K562 (cell line): Measurements from ENCODE around the gene COL23A1. TPM values are rescaled to one million over a fixed set of nuclear protein-coding genes. Genes with fewer than 3 reads are reported as not detected.

ENCODE experiments used
- ATAC-seq: fragments of 200-7000 bp; cut with Tn5 transposase; 3 replicates; pipeline ENCODE4 v1.9.1; 2020; ENCODE audit warnings: moderate library complexity
- BruUV-seq: library from RNA; stranded (reverse); fragments of 400-500 nt; replicated peaks from 2 replicates; lab custom pipeline; 2021; lab: Mats Ljungman, UMichigan
- CTCF ChIA-PET: fragments of 300-600 bp; formaldehyde crosslinking; extraction: SDS; loops from one replicate; lab custom pipeline; 2021; ENCODE audit warnings: low intra/inter-chr PET ratio; lab: Yijun Ruan, JAX
- POLR2A ChIA-PET: fragments of 300-600, 350-650 bp; sonication (Branson Sonifier 250); formaldehyde crosslinking; extraction: SDS; loops from one replicate; lab custom pipeline; 2021; ENCODE audit warnings: antibody characterized with exemption, inconsistent platforms; lab: Yijun Ruan, JAX
- DNase-seq, 4 experiments: peaks; one replicate each; pipeline versions ENCODE4 v3.0.0 to v3.0.0-alpha.2; 2011 to 2018; ENCODE audit warnings: low spot score in 3 of 4, mixed read lengths in 3 of 4; ENCODE audit errors: extremely low read depth in 1 of 4
- FAIRE-seq: peaks from 2 replicates; lab custom pipeline; 2011; peaks lifted over from hg19 to GRCh38; lab: Jason Lieb, UNC
- H2AFZ ChIP-seq: 2 replicates; pipeline ENCODE4 v1.6.0; 2011; ENCODE audit warnings: low read depth, low read length, control low read depth, inconsistent platforms
- H3K27ac ChIP-seq: fragments of 200-600 bp; 3 replicates; pipeline ENCODE4 v1.8.0; 2011; ENCODE audit warnings: low read depth, mild to moderate bottlenecking, control low read depth, inconsistent platforms, low read length, moderate library complexity, mixed read lengths; ENCODE audit errors: extremely low read depth
- H3K27me3 ChIP-seq, 2 experiments: fragments of 300-600 bp in 1 of 2; 2 replicates in 1 of 2; 3 replicates in 1 of 2; pipeline versions ENCODE4 v1.6.0 to v1.8.0; 2011; ENCODE audit warnings: inconsistent platforms in 2 of 2, low read length in 2 of 2, mild to moderate bottlenecking in 1 of 2, mixed read lengths in 1 of 2, moderate library complexity in 1 of 2; ENCODE audit not compliant: control insufficient read depth in 2 of 2, insufficient read depth in 2 of 2
- H3K36me3 ChIP-seq: fragments of 300-600 bp; 3 replicates; pipeline ENCODE4 v1.8.0; 2011; ENCODE audit warnings: mild to moderate bottlenecking, low read length, inconsistent platforms; ENCODE audit not compliant: control insufficient read depth, insufficient read depth
- H3K4me1 ChIP-seq, 2 experiments: fragments of 200-600 bp in 1 of 2; replicated peaks in 1 of 2; 2 replicates in 1 of 2; 3 replicates in 1 of 2; pipeline versions ENCODE4 v1.5.1 to v1.8.0; 2011; ENCODE audit warnings: inconsistent platforms in 2 of 2, low read length in 2 of 2, mild to moderate bottlenecking in 1 of 2, mixed read lengths in 1 of 2, moderate library complexity in 1 of 2; ENCODE audit not compliant: control insufficient read depth in 2 of 2, insufficient read depth in 2 of 2
- H3K4me2 ChIP-seq: 2 replicates; pipeline ENCODE4 v1.6.1; 2011; ENCODE audit warnings: low read length, control low read depth, inconsistent platforms, mixed read lengths; ENCODE audit not compliant: insufficient read depth
- H3K4me3 ChIP-seq: fragments of 200-600 bp; sonication (generic), shearing (Covaris generic); 2 replicates; pipeline ENCODE4 v1.5.1; 2016; ENCODE audit warnings: control low read depth, inconsistent platforms
- H3K79me2 ChIP-seq: fragments of 200-600 bp; 3 replicates; pipeline ENCODE4 v1.8.0; 2011; ENCODE audit warnings: low read length, inconsistent platforms; ENCODE audit not compliant: control insufficient read depth, insufficient read depth
- H3K9ac ChIP-seq, 2 experiments: 2 replicates each; pipeline versions ENCODE4 v1.6.0 to v1.6.1; 2011; ENCODE audit warnings: low read depth in 2 of 2, low read length in 2 of 2, control low read depth in 1 of 2, inconsistent platforms in 1 of 2, mild to moderate bottlenecking in 1 of 2, mixed read lengths in 1 of 2; ENCODE audit not compliant: insufficient read depth in 1 of 2
- H3K9me1 ChIP-seq: one replicate; pipeline ENCODE4 v1.6.0; 2011; ENCODE audit warnings: inconsistent platforms, mild to moderate bottlenecking, low read length, moderate library complexity; ENCODE audit not compliant: control insufficient read depth, insufficient read depth
- H3K9me3 ChIP-seq: replicated peaks from 2 replicates; pipeline ENCODE4 v1.5.1; 2011; ENCODE audit warnings: low read depth, low read length, inconsistent platforms; ENCODE audit not compliant: control insufficient read depth, insufficient read depth
- H4K20me1 ChIP-seq: replicated peaks from 2 replicates; pipeline ENCODE4 v1.6.1; 2011; ENCODE audit warnings: low read length, inconsistent platforms, mixed read lengths; ENCODE audit not compliant: control insufficient read depth, insufficient read depth
- BACH1 ChIP-seq: fragments of 200-800 bp; sonication (Bioruptor generic); IDR thresholded peaks from 2 replicates; pipeline ENCODE4 v1.6.1; 2016; ENCODE audit warnings: missing genetic modification characterization, missing compliant biosample characterization
- CLOCK ChIP-seq: fragments of 250-450 bp; sonication (Bioruptor Pico); IDR thresholded peaks from 2 replicates; pipeline ENCODE4 v1.4.0; 2020; ENCODE audit warnings: mild to moderate bottlenecking, moderate library complexity, borderline replicate concordance
- ESRRA ChIP-seq: fragments of 450-650 bp; IDR thresholded peaks from 2 replicates; pipeline ENCODE4 v1.6.1; 2014; ENCODE audit warnings: low read depth, mild to moderate bottlenecking, moderate library complexity, borderline replicate concordance
- HOXB6 ChIP-seq: fragments of 250-450 bp; sonication (Bioruptor Pico); IDR thresholded peaks from 2 replicates; pipeline ENCODE4 v1.5.1; 2022; ENCODE audit warnings: mild to moderate bottlenecking, borderline replicate concordance
- KDM2B ChIP-seq: fragments of 250-450 bp; sonication (Bioruptor Pico); IDR thresholded peaks from 2 replicates; pipeline ENCODE4 v1.8.0; 2021; ENCODE audit warnings: mild to moderate bottlenecking, moderate library complexity
- ZNF174 ChIP-seq: fragments of 250-450 bp; sonication (Bioruptor Pico); IDR thresholded peaks from 2 replicates; pipeline ENCODE4 v1.4.0; 2020; ENCODE audit warnings: mild to moderate bottlenecking
- ZNF3 ChIP-seq: fragments of 250-450 bp; sonication (Bioruptor Pico); IDR thresholded peaks from 2 replicates; pipeline ENCODE4 v1.5.0; 2021; ENCODE audit warnings: mild to moderate bottlenecking, moderate library complexity
- ZNF76 ChIP-seq: fragments of 250-450 bp; sonication (Bioruptor Pico); IDR thresholded peaks from 2 replicates; pipeline ENCODE4 v1.4.0; 2020; ENCODE audit warnings: mild to moderate bottlenecking, moderate library complexity, borderline replicate concordance
- WGBS: fragments of 100-300 bp; shearing (Covaris generic); methylation state at CpG from one replicate; pipeline ENCODE4 v1.1.6; 2016; ENCODE audit warnings: low coverage, mixed read lengths; ENCODE audit not compliant: insufficient coverage; ENCODE audit errors: missing lambda C conversion rate; 5-methylcytosine and 5-hydroxymethylcytosine counted together
- in situ Hi-C: fragments of 300-500 bp; cut with MboI; formaldehyde crosslinking; loops from 4 replicates; pipeline ENCODE4 v1.15.0; 2018; ENCODE audit warnings: inconsistent platforms, mixed read lengths
- intact Hi-C: fragments of 100-400 bp; cut with micrococcal nuclease; formaldehyde crosslinking; loops from 2 replicates; pipeline ENCODE4 v1.14.2; 2022
- polyA plus RNA-seq, 8 experiments: library from polyadenylated mRNA; depleted of rRNA in 4 of 8; stranded (reverse) in 5 of 8; unstranded in 3 of 8; fragments of >200 nt; fragmentation: Nextera tagmentation in 2 of 8; fragmentation: Illumina TruSeq in 1 of 8; extraction: Ambion mirVana in 2 of 8; extraction: Trizol in 1 of 8; gene quantifications; 2 replicates each; pipeline versions ENCODE4 v1.2.1 to v1.2.3, GENCODE V29; 2011 to 2014; ENCODE audit warnings: inconsistent platforms in 1 of 8, missing spikeins in 1 of 8
- total RNA-seq, 7 experiments: library from RNA; depleted of rRNA in 6 of 7; stranded (reverse); fragments of >200 nt in 6 of 7; fragmentation: Illumina TruSeq in 2 of 7; extraction: Trizol in 2 of 7; gene quantifications; 2 replicates each; pipeline versions ENCODE4 v1.2.1 to v1.2.3, GENCODE V29; 2011 to 2021; ENCODE audit warnings: low replicate concordance in 1 of 7

Gene COL23A1
- total and polyA plus RNA-seq, 9 of the 15 experiments (the other 6 are each of a cell fraction or from before 2014, with no cell fraction given): 0.09 TPM; not detected in 8

- no peak for TF ChIP-seq HOXB6 (CRISPR knock-in tag)
Measured at GRCh38 chr5:178277866-178278265, 312.3 kb downstream of the COL23A1 start (continued).

GRCh38 chr5:178277346-178277745 lies 312.8 kb downstream of the COL23A1 start:
- DNase-seq (no peak), ATAC-seq (no peak), FAIRE-seq (no peak)
- Histone ChIP-seq H4K20me1 (0 out of 2 replicates have a peak, but pooled peaks cover 4% of the 10 kb centered on the region), H3K27me3 (peaks cover 18 to 84% of the 10 kb centered on the region in 2 experiments; a peak in 4 of 5 replicates), H3K79me2 (no peaks in the 10 kb centered on the region), H3K4me3 (no peak overlapping the region), H3K36me3 (no peaks in the 10 kb centered on the region), H3K4me2 (no peak overlapping the region), H3K9me1 (no peaks in the 10 kb centered on the region), H3K4me1 (peaks cover 0 to 12% of the 10 kb centered on the region in 2 experiments; a peak in 3 of 5 replicates), H3K9me3 (peaks cover 4% of the 10 kb centered on the region; the same call in 1 of the 2 replicates), H3K9ac (no peak overlapping the region), H3K27ac (no peak overlapping the region), H2AFZ (no peak overlapping the region)
- intact Hi-C loops: no loop called here
- ChIA-PET POLR2A (interaction anchor here (0.6 kb wide), 1 partner anchor 99 kb away, joined by 3 read pairs; no protein-coding TSS in a partner anchor), CTCF (no interaction called here)
- WGBS: under 1% methylated on average over 9 of the region's 9 CpGs
- TF ChIP-seq KDM2B (CRISPR knock-in tag): no peak
- no peak for TF ChIP-seq ESRRA
- no peak for TF ChIP-seq ZNF174 (CRISPR knock-in tag)
- no peak for TF ChIP-seq CLOCK
- TF ChIP-seq ZNF3: no peak
- no peak for TF ChIP-seq BACH1 (tag)
- no peak for TF ChIP-seq ZNF76 (CRISPR knock-in tag)
- no TSS peak for BruUV-seq
- in situ Hi-C loops: loop anchor here (25.0 kb wide), 1 partner anchor 560 kb away; no protein-coding TSS in a partner anchor
